Measurements from ENCODE around the gene C8A. TPM values are rescaled to one million over a fixed set of nuclear protein-coding genes. Genes with fewer than 3 reads are reported as not detected.

Gene C8A
- total and polyA plus RNA-seq, 2 of the 13 experiments (the other 11 are each of a cell fraction or from before 2014, with no cell fraction given): 10.5 to 15.0 TPM

GRCh38 chr1:56910441-56910985, 55.9 kb downstream of the C8A start (continued):
- peak; percentile 81; the same call in 1 of the 2 replicates for TF ChIP-seq ATF7-NPFF (CRISPR knock-in tag; IDR thresholded peaks at IDR 0.05; ENCODE audit: low read depth)
- peak; percentile 71; the same call in 1 of the 2 replicates for TF ChIP-seq ZBTB25 (CRISPR knock-in tag; IDR thresholded peaks at IDR 0.05)
- TF ChIP-seq ZNF550 (CRISPR knock-in tag; IDR thresholded peaks at IDR 0.05; ENCODE audit: borderline replicate concordance): no peak
- no peak for TF ChIP-seq NR1H2 (CRISPR knock-in tag; IDR thresholded peaks at IDR 0.05; ENCODE audit: borderline replicate concordance, low read depth)
- TF ChIP-seq ZNF558 (CRISPR knock-in tag; IDR thresholded peaks at IDR 0.05; ENCODE audit: borderline replicate concordance): no peak
- no peak for TF ChIP-seq TERF1 (CRISPR knock-in tag; IDR thresholded peaks at IDR 0.05)
- 0 out of 2 replicates have a peak, but pooled peaks have one; percentile 79 for TF ChIP-seq ZNF124 (CRISPR knock-in tag; IDR thresholded peaks at IDR 0.05)
- no peak for TF ChIP-seq ZNF530 (CRISPR knock-in tag; IDR thresholded peaks at IDR 0.05; ENCODE audit: low read depth)
- 0 out of 2 replicates have a peak, but pooled peaks have one; percentile 21 for TF ChIP-seq NRL (CRISPR knock-in tag; IDR thresholded peaks at IDR 0.05; ENCODE audit: borderline replicate concordance)
- no peak for TF ChIP-seq ZNF737 (CRISPR knock-in tag; IDR thresholded peaks at IDR 0.05; ENCODE audit: borderline replicate concordance)
- no peak for TF ChIP-seq RFX5 (IDR thresholded peaks at IDR 0.05; ENCODE audit: low read depth, low read length)
- no peak for TF ChIP-seq AKNA (CRISPR knock-in tag; IDR thresholded peaks at IDR 0.05; ENCODE audit: borderline replicate concordance)
- TF ChIP-seq ZNF609 (CRISPR knock-in tag; IDR thresholded peaks at IDR 0.05; ENCODE audit: borderline replicate concordance): peak; percentile 94
- no peak for TF ChIP-seq KLF9 (CRISPR knock-in tag; IDR thresholded peaks at IDR 0.05; ENCODE audit: low read depth)
- 0 out of 2 replicates have a peak, but pooled peaks have one; percentile 74 for TF ChIP-seq SATB2 (CRISPR knock-in tag; IDR thresholded peaks at IDR 0.05)

Measured in HepG2 (cell line).